ENCODE results near the gene RXFP2.

DNA sequence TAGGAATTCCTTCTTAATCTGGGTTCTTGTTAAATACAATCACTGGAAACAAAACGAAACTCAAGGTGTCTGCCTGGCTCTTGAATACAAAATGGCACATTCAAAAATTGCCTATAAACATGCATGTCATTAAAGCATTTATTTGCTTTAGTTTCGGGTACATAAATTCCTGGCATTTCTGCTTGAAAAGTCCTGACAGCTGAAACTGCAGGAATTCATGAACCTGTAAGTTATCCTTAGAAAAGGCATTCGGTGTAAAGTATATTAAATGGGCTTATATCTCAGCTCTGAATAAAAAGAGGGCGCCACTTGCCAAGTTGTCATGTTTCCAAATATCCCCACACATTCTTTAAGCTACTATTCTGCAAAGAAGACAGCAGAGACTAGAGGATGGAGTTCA lies 32.9 kb downstream of the RXFP2 start:
- TF ChIP-seq, protein P1, sequence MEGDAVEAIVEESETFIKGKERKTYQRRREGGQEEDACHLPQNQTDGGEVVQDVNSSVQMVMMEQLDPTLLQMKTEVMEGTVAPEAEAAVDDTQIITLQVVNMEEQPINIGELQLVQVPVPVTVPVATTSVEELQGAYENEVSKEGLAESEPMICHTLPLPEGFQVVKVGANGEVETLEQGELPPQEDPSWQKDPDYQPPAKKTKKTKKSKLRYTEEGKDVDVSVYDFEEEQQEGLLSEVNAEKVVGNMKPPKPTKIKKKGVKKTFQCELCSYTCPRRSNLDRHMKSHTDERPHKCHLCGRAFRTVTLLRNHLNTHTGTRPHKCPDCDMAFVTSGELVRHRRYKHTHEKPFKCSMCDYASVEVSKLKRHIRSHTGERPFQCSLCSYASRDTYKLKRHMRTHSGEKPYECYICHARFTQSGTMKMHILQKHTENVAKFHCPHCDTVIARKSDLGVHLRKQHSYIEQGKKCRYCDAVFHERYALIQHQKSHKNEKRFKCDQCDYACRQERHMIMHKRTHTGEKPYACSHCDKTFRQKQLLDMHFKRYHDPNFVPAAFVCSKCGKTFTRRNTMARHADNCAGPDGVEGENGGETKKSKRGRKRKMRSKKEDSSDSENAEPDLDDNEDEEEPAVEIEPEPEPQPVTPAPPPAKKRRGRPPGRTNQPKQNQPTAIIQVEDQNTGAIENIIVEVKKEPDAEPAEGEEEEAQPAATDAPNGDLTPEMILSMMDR (IDR thresholded peaks at IDR 0.05) = no peak
- TF ChIP-seq POLR2A (IDR thresholded peaks at IDR 0.05) = no peak
